ENCODE data around the gene RPS24. TPM values are rescaled to one million over a fixed set of nuclear protein-coding genes. Genes with fewer than 3 reads are reported as not detected.
"Not testable (repeated sequence)": the region's sequence is repeated elsewhere in the genome, so short reads cannot be mapped to it uniquely, and the experiment has no call there.

RPS24 gene
- total RNA-seq, 3 donors from 2014 or later = 1,842 to 2,104 (median 1,901) TPM

GRCh38 chr10:78053211-78053868 lies 19.7 kb downstream of the RPS24 start:
- Mint-ChIP-seq H3K27me3 (ENCODE audit: low read depth) (no peaks in the 10 kb centered on the region), H3K4me3 (no peak overlapping the region), H3K36me3 (ENCODE audit: insufficient read depth) (peaks cover 23% of the 10 kb centered on the region), H3K4me1 (ENCODE audit: low read depth) (no peaks in the 10 kb centered on the region), H3K9me3 (no peaks in the 10 kb centered on the region)
- ATAC-seq (no peak), DNase-seq (no peak)

- no peak overlapping the region for H3K4me3 Mint-ChIP-seq
- peaks cover 4% of the 10 kb centered on the region for H3K4me1 Mint-ChIP-seq (ENCODE audit: low read depth)
- no peak for DNase-seq
- no peak for ATAC-seq
- H3K27me3 Mint-ChIP-seq (ENCODE audit: low read depth) = no peaks in the 10 kb centered on the region
- H3K9me3 Mint-ChIP-seq = no peaks in the 10 kb centered on the region
- peaks cover 17% of the 10 kb centered on the region for H3K36me3 Mint-ChIP-seq (ENCODE audit: insufficient read depth)
Measured at GRCh38 chr10:78058562-78058961, 24.9 kb downstream of the RPS24 start.

DNA sequence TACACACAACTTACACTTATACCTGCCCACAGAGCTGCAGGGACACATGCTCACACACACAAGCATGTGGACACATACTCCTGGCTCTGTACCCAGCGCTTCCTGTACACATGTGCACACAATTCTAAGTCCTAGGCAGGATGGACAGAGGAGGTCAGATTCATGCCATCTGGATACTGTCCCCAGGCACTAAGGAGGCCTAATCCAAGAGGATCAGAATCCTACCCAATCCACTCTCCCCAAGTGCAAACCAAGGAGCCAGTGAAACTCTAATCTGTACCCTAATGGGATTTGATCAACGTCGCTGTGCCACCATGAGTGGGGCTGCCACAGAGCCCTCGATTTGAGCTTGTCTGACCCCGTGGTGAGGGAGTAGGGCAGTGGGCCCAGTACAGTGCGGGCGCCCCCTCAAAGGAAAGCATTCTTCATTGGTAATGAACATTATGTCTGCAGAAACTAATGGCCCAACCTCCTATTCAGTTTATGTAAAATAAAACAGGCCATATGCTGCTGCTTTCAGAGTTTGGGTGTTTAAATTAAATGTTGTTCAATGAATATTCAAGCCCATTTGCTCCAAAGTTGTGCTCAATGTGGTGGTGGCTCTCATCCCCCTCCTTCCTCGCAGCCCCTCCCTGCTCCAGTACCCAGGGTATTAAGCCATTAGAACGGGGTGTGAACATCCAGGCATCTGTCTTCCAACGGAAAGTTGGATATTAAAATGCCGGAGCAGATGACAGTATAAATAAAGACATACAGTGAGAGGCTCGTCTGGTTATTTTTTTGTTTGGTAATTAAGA lies 26.4 kb downstream of the RPS24 start:
- Mint-ChIP-seq H3K36me3 (ENCODE audit: insufficient read depth) (peaks cover 9% of the 10 kb centered on the region), H3K4me3 (no peak overlapping the region), H3K9me3 (no peaks in the 10 kb centered on the region), H3K4me1 (ENCODE audit: low read depth) (peaks cover 4% of the 10 kb centered on the region), H3K27me3 (ENCODE audit: low read depth) (no peaks in the 10 kb centered on the region)
- DNase-seq (no peak), ATAC-seq (no peak)

- Mint-ChIP-seq H3K4me1 (ENCODE audit: low read depth) (peaks cover 4% of the 10 kb centered on the region), H3K27me3 (ENCODE audit: low read depth) (no peaks in the 10 kb centered on the region), H3K9me3 (no peaks in the 10 kb centered on the region), H3K4me3 (no peak overlapping the region), H3K36me3 (ENCODE audit: insufficient read depth) (no peaks in the 10 kb centered on the region)
- DNase-seq (no peak), ATAC-seq (no peak)
Measured at GRCh38 chr10:78062296-78062695, 28.6 kb downstream of the RPS24 start.

DNA sequence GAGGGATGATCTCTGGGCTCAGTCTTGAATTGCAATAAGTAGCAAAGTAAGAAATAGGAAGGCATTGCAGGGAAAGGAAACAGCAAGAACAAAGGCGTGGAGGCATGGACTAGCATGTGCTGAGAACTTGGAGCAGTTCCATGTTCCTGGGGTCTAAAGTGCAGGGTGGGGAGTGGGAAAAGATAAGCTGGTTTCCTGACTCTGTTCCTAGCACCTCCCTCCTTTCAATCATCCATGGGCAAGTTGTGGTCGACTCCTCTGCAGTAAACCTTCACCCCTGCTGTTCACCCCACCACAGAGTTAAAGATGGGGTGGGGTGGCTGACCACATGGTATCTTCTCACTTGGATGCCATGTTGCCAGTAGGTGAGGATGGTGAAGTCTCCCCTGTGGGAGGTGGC lies 29.6 kb downstream of the RPS24 start:
- Mint-ChIP-seq H3K9me3 (no peaks in the 10 kb centered on the region), H3K27me3 (ENCODE audit: low read depth) (no peaks in the 10 kb centered on the region), H3K36me3 (ENCODE audit: insufficient read depth) (no peaks in the 10 kb centered on the region), H3K4me1 (ENCODE audit: low read depth) (peaks cover 4% of the 10 kb centered on the region), H3K4me3 (no peak overlapping the region)
- ATAC-seq (no peak), DNase-seq (no peak)

- not testable (repeated sequence) for H3K4me1 Mint-ChIP-seq (ENCODE audit: low read depth); ATAC-seq; H3K9me3 Mint-ChIP-seq; DNase-seq; H3K36me3 Mint-ChIP-seq (ENCODE audit: insufficient read depth); H3K27me3 Mint-ChIP-seq (ENCODE audit: low read depth); H3K4me3 Mint-ChIP-seq
Measured at GRCh38 chr10:78064919-78065318, 31.3 kb downstream of the RPS24 start.

- Mint-ChIP-seq H3K36me3 (ENCODE audit: insufficient read depth) (no peaks in the 10 kb centered on the region), H3K27me3 (ENCODE audit: low read depth) (no peaks in the 10 kb centered on the region), H3K9me3 (no peaks in the 10 kb centered on the region), H3K4me3 (no peak overlapping the region), H3K4me1 (ENCODE audit: low read depth) (peaks cover 4% of the 10 kb centered on the region)
- DNase-seq (no peak), ATAC-seq (no peak)
Measured at GRCh38 chr10:78065611-78066010, 31.9 kb downstream of the RPS24 start.

- Mint-ChIP-seq H3K36me3 (ENCODE audit: insufficient read depth) (no peaks in the 10 kb centered on the region), H3K27me3 (ENCODE audit: low read depth) (no peaks in the 10 kb centered on the region)
- ATAC-seq = no peak
Measured at GRCh38 chr10:78066012-78066411, 32.3 kb downstream of the RPS24 start.

DNA sequence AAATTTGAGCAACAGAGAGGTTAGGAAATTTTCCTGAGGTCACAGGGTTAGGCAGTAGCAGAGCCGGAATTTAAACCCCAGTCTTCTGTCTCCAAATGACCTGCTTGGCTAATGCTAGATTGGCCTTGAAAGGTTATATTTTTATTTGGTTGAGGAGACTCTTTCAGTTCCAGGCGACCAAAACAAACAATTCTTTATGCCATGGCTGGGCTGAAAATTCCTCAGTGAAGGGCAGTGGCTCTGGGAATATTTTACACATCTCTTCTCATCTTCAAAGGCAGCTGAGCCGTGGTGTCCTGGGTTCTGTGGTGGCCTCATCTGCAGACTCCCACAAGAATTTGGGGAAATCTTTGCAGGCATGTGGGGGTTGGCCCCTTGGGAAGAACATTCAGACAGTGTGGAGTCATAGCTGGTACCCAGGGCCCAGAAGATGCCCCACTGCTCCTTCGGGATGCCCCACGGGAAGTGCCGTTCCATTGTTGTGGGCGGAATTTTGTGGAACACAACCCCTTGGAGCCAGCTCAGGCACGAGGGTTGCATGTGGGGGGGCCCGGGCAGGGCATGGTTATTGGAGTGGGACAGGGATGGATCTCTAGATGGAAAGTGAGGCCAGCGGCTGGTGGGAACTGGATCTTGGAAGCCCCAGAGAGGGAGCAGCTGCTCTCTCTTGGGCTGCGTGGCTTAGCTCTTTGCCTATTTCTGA lies 33.2 kb downstream of the RPS24 start:
- no peak overlapping the region for H3K4me3 Mint-ChIP-seq
- no peaks in the 10 kb centered on the region for H3K9me3 Mint-ChIP-seq
- H3K4me1 Mint-ChIP-seq (ENCODE audit: low read depth) = peaks cover 4% of the 10 kb centered on the region
- no peak for DNase-seq
- no peaks in the 10 kb centered on the region for H3K36me3 Mint-ChIP-seq (ENCODE audit: insufficient read depth)
- no peaks in the 10 kb centered on the region for H3K27me3 Mint-ChIP-seq (ENCODE audit: low read depth)
- ATAC-seq = no peak

More at GRCh38 chr10:78066012-78066411, 32.3 kb downstream of the RPS24 start:
- Mint-ChIP-seq H3K9me3 (no peaks in the 10 kb centered on the region), H3K4me3 (no peak overlapping the region), H3K4me1 (ENCODE audit: low read depth) (peaks cover 4% of the 10 kb centered on the region)
- no peak for DNase-seq

- H3K4me3 Mint-ChIP-seq = no peak overlapping the region
- peaks cover 2% of the 10 kb centered on the region for H3K9me3 Mint-ChIP-seq
- no peaks in the 10 kb centered on the region for H3K4me1 Mint-ChIP-seq (ENCODE audit: low read depth)
- no peaks in the 10 kb centered on the region for H3K27me3 Mint-ChIP-seq (ENCODE audit: low read depth)
- H3K36me3 Mint-ChIP-seq (ENCODE audit: insufficient read depth) = no peaks in the 10 kb centered on the region
- DNase-seq (no peak), ATAC-seq (no peak)
Measured at GRCh38 chr10:78069151-78069550, 35.5 kb downstream of the RPS24 start.

GRCh38 chr10:78070064-78070463 lies 36.4 kb downstream of the RPS24 start:
- not testable (repeated sequence) for H3K4me1 Mint-ChIP-seq (ENCODE audit: low read depth); H3K36me3 Mint-ChIP-seq (ENCODE audit: insufficient read depth); H3K27me3 Mint-ChIP-seq (ENCODE audit: low read depth); H3K4me3 Mint-ChIP-seq; DNase-seq; H3K9me3 Mint-ChIP-seq; ATAC-seq

GRCh38 chr10:78070726-78071125 lies 37.1 kb downstream of the RPS24 start:
- Mint-ChIP-seq H3K4me3 (no peak overlapping the region), H3K4me1 (ENCODE audit: low read depth) (no peaks in the 10 kb centered on the region), H3K27me3 (ENCODE audit: low read depth) (no peaks in the 10 kb centered on the region), H3K36me3 (ENCODE audit: insufficient read depth) (peaks cover 2% of the 10 kb centered on the region), H3K9me3 (peaks cover 5% of the 10 kb centered on the region)
- no peak for DNase-seq
- ATAC-seq = no peak

DNA sequence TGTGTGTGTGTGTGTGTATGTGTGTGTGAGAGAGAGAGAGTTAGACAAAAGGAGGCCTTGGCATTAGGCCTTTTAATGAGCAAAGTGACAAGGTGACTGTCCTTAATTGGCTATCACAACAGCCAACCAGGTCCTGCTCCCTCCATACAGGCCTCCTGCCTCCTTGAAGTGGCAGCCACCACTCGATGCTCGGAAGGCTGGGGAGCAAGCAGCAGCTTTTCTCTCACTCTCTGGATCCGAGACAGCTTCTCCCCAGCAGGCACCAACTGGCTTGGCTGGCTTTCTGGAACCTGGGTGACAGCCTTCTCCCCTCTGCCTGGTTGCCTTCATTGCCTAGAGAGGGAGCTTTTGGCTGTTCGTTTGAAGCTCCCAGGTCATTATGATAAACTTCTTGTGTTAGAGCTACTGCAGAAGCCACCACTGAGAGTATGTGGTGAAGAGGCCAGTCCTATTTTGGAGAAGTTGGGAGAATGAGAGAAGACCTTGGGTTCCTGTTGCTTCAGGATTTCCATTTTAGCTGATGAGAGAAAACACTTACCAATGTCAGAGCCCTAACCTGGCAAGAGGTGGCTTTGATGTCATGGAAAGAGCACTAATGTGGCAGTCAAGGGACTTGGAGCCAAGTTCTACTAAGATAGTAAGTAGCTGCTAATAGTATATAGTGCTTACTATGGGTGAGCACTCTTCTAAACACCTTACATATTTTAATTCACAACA lies 37.6 kb downstream of the RPS24 start:
- Mint-ChIP-seq H3K36me3 (ENCODE audit: insufficient read depth) (peaks cover 2% of the 10 kb centered on the region), H3K9me3 (peaks cover 5% of the 10 kb centered on the region), H3K4me1 (ENCODE audit: low read depth) (no peaks in the 10 kb centered on the region), H3K4me3 (no peak overlapping the region), H3K27me3 (ENCODE audit: low read depth) (no peaks in the 10 kb centered on the region)
- DNase-seq (no peak), ATAC-seq (no peak)

DNA sequence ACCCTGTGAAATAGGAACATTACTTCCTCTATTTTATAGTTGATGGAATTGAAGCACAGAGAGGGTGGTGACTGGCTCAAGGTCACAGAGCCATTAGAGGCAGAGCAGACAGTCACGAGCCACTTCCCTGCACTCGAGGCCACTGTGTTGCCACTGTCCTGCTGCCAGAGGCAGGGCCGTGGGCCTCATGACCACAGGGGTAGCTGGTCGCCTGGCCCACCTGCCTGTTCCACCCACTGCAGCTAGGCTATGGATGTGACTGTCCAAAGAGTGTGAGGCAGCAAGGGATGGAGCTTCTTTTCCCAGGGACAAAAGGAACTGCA lies 38.2 kb downstream of the RPS24 start:
- peaks cover 2% of the 10 kb centered on the region for H3K36me3 Mint-ChIP-seq (ENCODE audit: insufficient read depth)
- peaks cover 5% of the 10 kb centered on the region for H3K9me3 Mint-ChIP-seq
- H3K4me1 Mint-ChIP-seq (ENCODE audit: low read depth) = no peaks in the 10 kb centered on the region
- ATAC-seq (no peak), DNase-seq (no peak)
- H3K4me3 Mint-ChIP-seq = no peak overlapping the region
- H3K27me3 Mint-ChIP-seq (ENCODE audit: low read depth) = no peaks in the 10 kb centered on the region

All from activated T-cell treated with anti-CD3 and anti-CD28 coated beads, Interleukin-2, amount 50 U/mL, for 4 hours (primary cell).